GM18519 (cell line): ENCODE measurements around the gene PCDHGB3.
"Not testable (repeated sequence)": the region's sequence is repeated elsewhere in the genome, so short reads cannot be mapped to it uniquely, and the experiment has no call there.

Source experiments
- ATAC-seq: cut with Tn5 transposase; IDR thresholded peaks from one replicate; pipeline ENCODE4 v1.9.1; 2021; ENCODE audit warnings: mild to moderate bottlenecking, moderate library complexity; ENCODE audit not compliant: unreplicated experiment, low FRiP score

PCDHGB3 gene

GRCh38 chr5:141369994-141370848 lies at the start of gene PCDHGB3:
Gene PCDHGB3 (plus strand): TSS chr5:141370242. CDS start chr5:141370395, 153 bp downstream.
- peak; percentile 96 for ATAC-seq

DNA sequence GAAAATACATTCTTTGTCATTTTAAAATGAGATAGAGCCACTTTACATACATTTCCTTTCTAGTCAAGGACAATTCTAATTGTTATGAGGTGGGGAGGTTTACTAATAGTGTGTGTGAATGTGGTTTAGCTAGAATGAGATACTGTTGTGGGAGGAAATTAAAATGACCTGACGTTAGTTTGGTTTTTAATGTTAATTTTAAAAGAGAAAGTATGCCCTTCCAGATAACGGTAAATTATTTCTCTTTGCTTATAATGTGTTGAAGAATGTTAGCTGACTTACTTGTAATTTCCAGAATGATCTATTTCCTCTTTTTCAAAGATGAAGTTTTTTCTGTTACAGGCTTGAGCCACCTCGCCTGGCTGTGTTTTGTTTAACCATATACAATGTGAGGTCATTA lies 47.8 kb upstream of the PCDHGB3 start:
- peak; percentile 26 for ATAC-seq

- ATAC-seq: peak; percentile 39
These were observed 43.8 kb upstream of the PCDHGB3 start for GRCh38 chr5:141326088-141326854.

DNA sequence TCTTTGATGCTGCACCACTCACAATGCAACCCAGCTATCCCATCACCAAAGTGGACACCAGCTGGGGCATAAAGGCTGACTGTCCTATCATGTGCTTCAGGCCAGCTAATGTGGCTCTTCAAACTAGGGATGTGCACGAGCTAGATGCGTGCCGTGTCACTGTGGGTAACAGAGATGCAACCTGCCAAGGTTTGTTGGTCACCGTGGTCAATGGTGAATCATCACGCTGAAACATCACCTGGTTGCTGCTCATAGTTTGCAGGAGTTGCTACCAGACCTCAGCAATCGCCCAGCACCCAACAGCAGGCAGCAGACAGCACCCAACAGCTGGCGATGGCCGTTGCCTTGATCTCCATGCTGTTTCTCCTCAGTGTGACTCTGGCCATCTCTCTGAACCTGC lies 41.8 kb upstream of the PCDHGB3 start:
- ATAC-seq: no peak

DNA sequence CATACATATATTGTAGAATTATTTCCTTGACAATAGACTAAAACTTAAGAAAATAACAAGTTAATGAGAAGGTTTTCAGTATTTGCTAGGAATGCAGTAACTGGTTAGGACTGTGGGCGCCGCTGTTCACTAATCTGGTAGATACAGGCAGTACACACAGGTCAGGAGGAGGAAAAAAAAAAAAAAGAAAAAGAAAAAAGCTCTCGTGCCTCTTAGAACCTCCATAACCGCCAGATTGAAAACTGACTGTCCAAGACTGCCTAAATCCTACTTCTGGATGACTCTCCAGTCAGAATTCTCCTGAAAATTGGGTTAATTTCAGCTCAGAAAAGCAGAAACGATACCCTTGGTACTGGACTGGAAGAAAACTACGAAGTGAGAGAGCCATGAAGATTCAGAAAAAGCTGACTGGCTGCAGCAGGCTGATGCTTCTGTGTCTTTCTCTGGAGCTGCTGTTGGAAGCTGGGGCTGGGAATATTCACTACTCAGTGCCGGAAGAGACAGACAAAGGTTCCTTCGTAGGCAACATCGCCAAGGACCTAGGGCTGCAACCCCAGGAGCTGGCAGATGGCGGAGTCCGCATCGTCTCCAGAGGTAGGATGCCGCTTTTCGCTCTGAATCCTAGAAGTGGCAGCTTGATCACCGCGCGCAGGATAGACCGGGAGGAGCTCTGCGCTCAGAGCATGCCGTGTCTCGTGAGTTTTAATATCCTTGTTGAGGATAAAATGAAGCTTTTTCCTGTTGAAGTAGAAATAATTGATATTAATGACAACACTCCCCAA lies 39.6 kb upstream of the PCDHGB3 start, which contains the start of gene PCDHGA1:
PCDHGA1 (plus strand) TSS at position 216 of the 782 bp plus-strand sequence.
- peak; percentile 53 for ATAC-seq

DNA sequence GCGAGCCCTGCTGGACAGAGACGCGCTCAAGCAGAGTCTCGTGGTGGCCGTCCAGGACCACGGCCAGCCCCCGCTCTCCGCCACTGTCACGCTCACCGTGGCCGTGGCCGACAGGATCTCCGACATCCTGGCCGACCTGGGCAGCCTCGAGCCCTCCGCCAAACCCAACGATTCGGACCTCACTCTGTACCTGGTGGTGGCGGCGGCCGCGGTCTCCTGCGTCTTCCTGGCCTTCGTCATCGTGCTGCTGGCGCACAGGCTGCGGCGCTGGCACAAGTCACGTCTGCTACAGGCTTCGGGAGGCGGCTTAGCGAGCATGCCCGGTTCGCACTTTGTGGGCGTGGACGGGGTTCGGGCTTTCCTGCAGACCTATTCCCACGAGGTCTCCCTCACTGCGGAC lies 37.5 kb upstream of the PCDHGB3 start:
- ATAC-seq: not testable (repeated sequence)

- no peak for ATAC-seq
These were observed 31.3 kb upstream of the PCDHGB3 start, which contains the start of gene PCDHGA2 for GRCh38 chr5:141338538-141339306. Gene PCDHGA2 (plus strand): TSS chr5:141338760.

DNA sequence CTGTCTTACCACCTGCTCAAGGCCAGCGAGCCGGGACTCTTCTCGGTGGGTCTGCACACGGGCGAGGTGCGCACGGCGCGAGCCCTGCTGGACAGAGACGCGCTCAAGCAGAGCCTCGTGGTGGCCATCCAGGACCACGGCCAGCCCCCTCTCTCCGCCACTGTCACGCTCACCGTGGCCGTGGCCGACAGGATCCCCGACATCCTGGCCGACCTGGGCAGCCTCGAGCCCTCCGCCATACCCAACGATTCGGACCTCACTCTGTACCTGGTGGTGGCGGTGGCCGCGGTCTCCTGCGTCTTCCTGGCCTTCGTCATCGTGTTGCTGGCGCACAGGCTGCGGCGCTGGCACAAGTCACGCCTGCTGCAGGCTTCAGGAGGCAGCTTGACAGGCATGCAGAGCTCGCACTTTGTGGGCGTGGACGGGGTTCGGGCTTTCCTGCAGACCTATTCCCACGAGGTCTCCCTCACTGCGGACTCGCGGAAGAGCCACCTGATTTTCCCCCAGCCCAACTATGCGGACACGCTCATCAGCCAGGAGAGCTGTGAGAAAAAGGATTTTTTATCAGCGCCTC lies 29.2 kb upstream of the PCDHGB3 start:
- ATAC-seq: not testable (repeated sequence)

DNA sequence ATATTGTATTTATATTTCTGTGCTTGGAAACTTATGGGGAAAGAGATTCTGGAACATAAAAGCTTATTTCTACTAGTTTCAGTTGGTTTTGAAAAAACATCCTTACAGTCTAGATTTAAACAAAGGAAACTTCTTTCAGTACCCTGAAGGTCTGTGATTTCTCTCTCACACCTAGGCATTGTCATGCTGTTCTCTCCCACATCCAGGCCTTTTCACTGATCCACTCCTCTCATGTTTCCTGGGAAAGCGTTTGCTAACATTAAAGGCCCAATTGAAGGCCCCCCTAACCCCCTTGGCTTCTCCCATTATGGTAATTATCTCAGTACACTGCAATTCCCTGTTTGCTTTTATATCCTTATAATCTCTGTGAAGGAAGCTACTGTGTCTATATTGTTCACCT lies 27.3 kb upstream of the PCDHGB3 start:
- no peak for ATAC-seq

GRCh38 chr5:141343242-141343952 lies 26.6 kb upstream of the PCDHGB3 start, which contains the start of gene PCDHGA3:
Gene PCDHGA3 (plus strand): TSS chr5:141343829. CDS start chr5:141344034, 205 bp downstream.
- ATAC-seq: no peak

DNA sequence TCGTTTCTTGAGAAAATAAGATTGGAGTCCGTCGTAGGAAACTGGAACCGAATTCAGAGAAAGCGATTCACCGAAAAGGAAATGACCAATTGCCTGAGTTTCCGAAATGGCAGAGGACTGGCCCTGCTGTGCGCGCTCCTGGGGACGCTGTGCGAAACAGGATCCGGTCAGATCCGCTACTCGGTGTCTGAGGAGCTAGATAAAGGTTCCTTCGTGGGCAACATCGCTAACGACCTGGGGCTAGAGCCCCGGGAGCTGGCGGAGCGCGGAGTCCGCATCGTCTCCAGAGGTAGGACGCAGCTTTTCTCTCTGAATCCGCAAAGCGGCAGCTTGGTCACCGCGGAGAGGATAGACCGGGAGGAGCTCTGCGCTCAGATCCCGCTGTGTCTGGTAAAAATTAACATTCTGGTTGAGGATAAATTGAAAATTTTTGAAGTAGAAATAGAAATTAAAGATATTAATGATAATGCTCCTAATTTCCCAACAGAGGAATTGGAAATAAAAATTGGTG lies 26.0 kb upstream of the PCDHGB3 start:
- no peak for ATAC-seq

GRCh38 chr5:141345327-141345726 lies 24.7 kb upstream of the PCDHGB3 start:
- no peak for ATAC-seq

DNA sequence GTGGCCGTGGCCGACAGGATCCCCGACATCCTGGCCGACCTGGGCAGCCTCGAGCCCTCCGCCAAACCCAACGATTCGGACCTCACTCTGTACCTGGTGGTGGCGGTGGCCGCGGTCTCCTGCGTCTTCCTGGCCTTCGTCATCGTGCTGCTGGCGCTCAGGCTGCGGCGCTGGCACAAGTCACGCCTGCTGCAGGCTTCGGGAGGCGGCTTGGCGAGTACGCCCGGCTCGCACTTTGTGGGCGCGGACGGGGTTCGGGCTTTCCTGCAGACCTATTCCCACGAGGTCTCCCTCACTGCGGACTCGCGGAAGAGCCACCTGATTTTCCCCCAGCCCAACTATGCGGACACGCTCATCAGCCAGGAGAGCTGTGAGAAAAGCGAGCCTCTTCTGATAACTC lies 24.0 kb upstream of the PCDHGB3 start:
- ATAC-seq: not testable (repeated sequence)

- peak; percentile 97 for ATAC-seq
These were observed 20.0 kb upstream of the PCDHGB3 start, which contains the start of gene PCDHGB1 for GRCh38 chr5:141349917-141350619. Gene PCDHGB1 (plus strand): TSS chr5:141350099. CDS start chr5:141350261, 162 bp downstream.

- no peak for ATAC-seq
These were observed 18.5 kb upstream of the PCDHGB3 start for GRCh38 chr5:141351591-141351990.

DNA sequence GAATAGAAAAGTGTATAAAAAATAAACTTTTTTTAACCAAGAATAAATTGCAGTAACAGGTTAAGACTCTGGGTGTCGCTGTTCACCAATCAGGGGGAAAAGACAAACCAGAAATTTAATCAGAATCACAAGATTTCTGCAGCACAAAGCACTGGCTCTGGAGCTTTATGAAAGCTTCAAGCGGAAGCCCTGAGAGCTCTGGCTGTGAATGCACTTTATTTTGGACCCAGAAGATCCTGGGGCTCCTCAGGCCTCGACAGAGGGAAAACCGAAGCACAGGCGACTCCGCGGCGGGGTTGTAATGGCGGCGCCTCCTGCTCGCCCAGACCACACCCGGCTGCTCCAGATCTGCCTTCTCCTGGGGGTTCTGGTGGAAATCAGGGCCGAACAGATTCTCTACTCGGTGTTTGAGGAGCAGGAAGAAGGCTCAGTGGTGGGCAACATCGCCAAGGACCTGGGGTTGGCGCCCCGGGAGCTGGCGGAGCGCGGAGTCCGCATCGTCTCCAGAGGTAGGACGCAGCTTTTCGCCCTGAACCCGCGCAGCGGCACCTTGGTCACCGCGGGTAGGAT lies 15.1 kb upstream of the PCDHGB3 start, which contains the start of gene PCDHGA4:
PCDHGA4 (plus strand) TSS at position 122 of the 570 bp plus-strand sequence; CDS start at position 209, 87 bp downstream.
- ATAC-seq: no peak

DNA sequence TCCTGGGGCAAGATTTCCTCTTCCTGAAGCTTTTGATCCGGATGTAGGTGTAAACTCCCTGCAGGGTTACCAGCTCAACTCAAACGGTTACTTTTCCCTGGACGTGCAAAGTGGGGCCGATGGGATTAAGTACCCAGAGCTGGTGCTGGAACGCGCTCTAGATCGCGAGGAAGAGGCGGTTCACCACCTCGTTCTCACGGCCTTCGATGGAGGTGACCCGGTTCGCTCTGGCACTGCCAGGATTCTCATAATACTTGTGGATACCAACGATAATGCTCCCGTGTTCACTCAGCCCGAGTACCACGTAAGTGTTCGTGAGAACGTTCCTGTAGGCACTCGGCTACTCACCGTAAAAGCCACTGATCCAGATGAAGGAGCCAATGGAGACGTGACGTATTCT lies 14.4 kb upstream of the PCDHGB3 start:
- ATAC-seq: no peak
